Heart right ventricle (tissue), 16 donors: ENCODE data around the gene COL7A1. TPM values are rescaled to one million over a fixed set of nuclear protein-coding genes. Genes with fewer than 3 reads are reported as not detected.
A peak's percentile ranks its signal among the peaks of the same experiment; 100 is the strongest.

Source experiments
- ATAC-seq, 8 donors: fragments of 200-7000 bp; cut with Tn5 transposase; one replicate each; pipeline ENCODE4 v1.9.1; 2020; ENCODE audit warnings: mild to moderate bottlenecking in 8 of 8, moderate library complexity in 8 of 8, moderate number of reproducible peaks in 1 of 8
- DNase-seq, 2 donors: peaks; one replicate each; pipeline ENCODE4 v3.0.0-alpha.2; 2020
- H3K27ac ChIP-seq, 10 donors: fragments of 200-600 bp; sonication (generic) in 2 of 10; one replicate each; pipeline versions ENCODE4 v1.5.0 to v1.8.0; 2020 to 2022; ENCODE audit warnings: mild to moderate bottlenecking in 3 of 10
- H3K27me3 ChIP-seq, 7 donors: fragments of 200-600 bp; one replicate each; pipeline ENCODE4 v1.8.0; 2021 to 2022; ENCODE audit warnings: mild to moderate bottlenecking in 2 of 7
- H3K36me3 ChIP-seq, 9 donors: fragments of 200-600 bp; sonication (generic) in 1 of 9; one replicate each; pipeline versions ENCODE4 v1.5.0 to v1.8.0; 2020 to 2022; ENCODE audit warnings: mild to moderate bottlenecking in 2 of 9
- H3K4me1 ChIP-seq, 9 donors: fragments of 200-600 bp; sonication (generic) in 1 of 9; one replicate each; pipeline versions ENCODE4 v1.5.0 to v1.8.0; 2020 to 2022; ENCODE audit warnings: mild to moderate bottlenecking in 4 of 9
- H3K4me3 ChIP-seq, 10 donors: fragments of 200-600 bp; sonication (generic) in 2 of 10; one replicate each; pipeline versions ENCODE4 v1.5.0 to v1.8.0; 2020 to 2022; ENCODE audit warnings: mild to moderate bottlenecking in 7 of 10, moderate library complexity in 2 of 10
- H3K9me3 ChIP-seq, 11 donors: fragments of 200-600 bp in 10 of 11; sonication (generic) in 2 of 11; one replicate each; pipeline versions ENCODE4 v1.5.0 to v1.8.0; 2013 to 2022; ENCODE audit warnings: mild to moderate bottlenecking in 2 of 11, control low read depth in 1 of 11, moderate library complexity in 1 of 11
- WGBS, 2 donors: extraction: QIAGEN DNeasy Blood & Tissue Kit; methylation state at CpG; one replicate each; pipeline ENCODE4 v1.1.7; 2013; ENCODE audit warnings: inconsistent platforms in 1 of 2; 5-methylcytosine and 5-hydroxymethylcytosine counted together
- intact Hi-C, 10 donors: fragments of 100-400 bp; cut with DNase I; formaldehyde crosslinking; loops; one replicate each; pipeline versions ENCODE4 v1.11.1 to v1.14.2; 2022
- polyA plus RNA-seq, 2 donors: library from polyadenylated mRNA; stranded (reverse); fragments of 200-250 nt; gene quantifications; one replicate each; pipeline ENCODE4 v1.2.3, GENCODE V29; 2013
- total RNA-seq, 10 donors: library from RNA; stranded (reverse); fragmentation: NEBNext Ultra II Directional in 3 of 10; extraction: Animal tissue kit (Norgen Biotek cat#: 25700) in 3 of 10; gene quantifications; one replicate each; pipeline versions ENCODE4 v1.2.1 to v1.2.4, GENCODE V29; 2021 to 2023
- TF ChIP-seq, protein P1 (sequence below), 9 donors: fragments of 200-600 bp; sonication (generic) in 2 of 9; IDR thresholded peaks; one replicate each; pipeline versions ENCODE4 v1.5.0 to v1.8.0; 2021 to 2022; ENCODE audit warnings: antibody characterized with exemption in 9 of 9, mild to moderate bottlenecking in 5 of 9, moderate library complexity in 1 of 9
- donor health status: Arrhythmogenic right ventricular cardiomyopathy.
- donor health status: ischemic (EF 13 %, LVEDD 7.1; RV severe dilation, severe dysfunction).
- donor health status: healthy with polysubstance abuse.
- donor health status: DM: no; HTN: yes; CAD: no.
- donor health status: DM: no; HTN: no; CAD: no.
- donor health status: ischemic (EF 25% LVEDD 6.9; RV normal size, moderate dysfunction).
- donor health status: ischemic (EF 25% LVEDD 5.7; RV mildly dilated, moderate dysfunction).
- donor health status: healthy.
- donor health status: DM: yes; HTN: yes; CAD: no.
- donor health status: Ischemic cardiomyopathy.
- donor health status: ischemic (EF 35%, LVEDD 5.7; RV mildly dilated, moderate dysfunction).
- donor health status: nonischemic (EF 11% LVEDD 7.7; RV severe dilation, severe dysfunction).
- donor health status: DM: yes; HTN: yes; CAD: no.
- donor health status: PGD.
- donor health status: ischemic (EF 29% LVEDD 5.4; RV normal size, mild dysfunction).
- donor health status: nonischemic (EF 23%, LVEDD 6.1; RV moderate dilation, normal function).

The COL7A1 gene
- total and polyA plus RNA-seq, 12 donors: 6.1 to 63.5 (median 12.6) TPM

DNA sequence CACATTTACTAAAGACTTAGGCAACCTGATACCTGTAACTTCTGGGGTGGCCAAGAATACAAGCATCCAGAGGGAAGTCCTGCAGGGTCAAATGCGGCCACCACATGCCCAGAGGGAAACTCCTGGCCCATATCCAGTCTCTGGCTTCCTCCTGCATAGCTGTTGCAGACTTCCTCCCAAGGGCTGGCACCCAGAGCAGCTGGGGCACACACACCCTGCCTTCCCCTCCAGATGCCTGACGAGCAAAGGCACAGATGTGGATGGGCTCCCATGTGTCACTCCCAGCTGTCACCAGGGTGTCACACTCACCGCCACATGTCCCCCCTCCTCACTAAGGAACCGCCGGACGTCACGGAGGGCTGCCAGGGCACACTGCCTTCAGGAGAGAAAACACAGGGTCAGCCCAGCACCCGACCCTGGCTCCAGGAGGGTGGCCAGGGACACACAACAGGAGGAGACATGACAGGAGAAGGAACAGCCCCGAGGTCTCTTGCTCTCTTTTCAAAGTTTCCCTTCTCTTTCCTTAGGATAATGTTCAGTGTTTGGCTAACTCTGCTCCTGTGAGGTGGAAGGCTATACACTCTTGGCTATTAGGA is 51.8 kb downstream of the COL7A1 start:
- H3K4me3 ChIP-seq: no peak overlapping the region
- H3K27me3 ChIP-seq: no peaks in the 10 kb centered on the region
- no peaks in the 10 kb centered on the region for H3K9me3 ChIP-seq
- DNase-seq (peak; percentile 52 to 58), ATAC-seq (peak; percentile 67 to 89 (median 78))
- WGBS, 2 donors: 27 to 32% methylated on average over 9 of the region's 9 CpGs
- intact Hi-C loops: loop anchor here in 5 of 10 donors (5.0 to 10.0 kb wide), 2 partner anchors 86 to 269 kb away; no protein-coding TSS in a partner anchor
- peaks cover 0 to 44% (median 0%) of the 10 kb centered on the region in 9 donors for H3K36me3 ChIP-seq
- TF ChIP-seq, protein P1, sequence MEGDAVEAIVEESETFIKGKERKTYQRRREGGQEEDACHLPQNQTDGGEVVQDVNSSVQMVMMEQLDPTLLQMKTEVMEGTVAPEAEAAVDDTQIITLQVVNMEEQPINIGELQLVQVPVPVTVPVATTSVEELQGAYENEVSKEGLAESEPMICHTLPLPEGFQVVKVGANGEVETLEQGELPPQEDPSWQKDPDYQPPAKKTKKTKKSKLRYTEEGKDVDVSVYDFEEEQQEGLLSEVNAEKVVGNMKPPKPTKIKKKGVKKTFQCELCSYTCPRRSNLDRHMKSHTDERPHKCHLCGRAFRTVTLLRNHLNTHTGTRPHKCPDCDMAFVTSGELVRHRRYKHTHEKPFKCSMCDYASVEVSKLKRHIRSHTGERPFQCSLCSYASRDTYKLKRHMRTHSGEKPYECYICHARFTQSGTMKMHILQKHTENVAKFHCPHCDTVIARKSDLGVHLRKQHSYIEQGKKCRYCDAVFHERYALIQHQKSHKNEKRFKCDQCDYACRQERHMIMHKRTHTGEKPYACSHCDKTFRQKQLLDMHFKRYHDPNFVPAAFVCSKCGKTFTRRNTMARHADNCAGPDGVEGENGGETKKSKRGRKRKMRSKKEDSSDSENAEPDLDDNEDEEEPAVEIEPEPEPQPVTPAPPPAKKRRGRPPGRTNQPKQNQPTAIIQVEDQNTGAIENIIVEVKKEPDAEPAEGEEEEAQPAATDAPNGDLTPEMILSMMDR (IDR thresholded peaks at IDR 0.05): no peak
- H3K4me1 ChIP-seq: peaks cover 0 to 19% (median 4%) of the 10 kb centered on the region in 9 donors
- H3K27ac ChIP-seq: no peak overlapping the region

DNA sequence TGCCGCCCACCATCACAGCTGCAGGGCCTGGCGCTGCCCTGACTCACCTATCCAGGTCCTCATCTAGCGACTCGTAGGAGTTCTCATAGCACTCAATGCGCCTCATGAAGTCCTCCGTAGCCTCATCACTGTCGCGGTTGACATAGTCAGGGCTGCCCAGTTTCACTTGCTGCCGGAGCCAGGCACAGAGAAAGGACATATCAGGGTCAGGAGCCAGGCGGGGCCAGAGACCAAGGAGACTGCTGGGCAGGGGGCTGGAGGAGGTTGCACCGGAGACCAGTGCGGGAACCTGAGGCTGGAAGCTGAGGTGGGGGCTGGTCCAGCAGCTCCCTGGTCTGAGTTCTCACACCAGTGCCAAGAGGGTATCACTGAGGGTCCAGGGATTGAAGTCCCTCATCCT is 56.7 kb downstream of the COL7A1 start:
- peaks cover 0 to 65% (median 4%) of the 10 kb centered on the region in 9 donors for H3K36me3 ChIP-seq
- H3K27me3 ChIP-seq: no peaks in the 10 kb centered on the region
- TF ChIP-seq, protein P1 (IDR thresholded peaks at IDR 0.05): no peak
- no peak overlapping the region for H3K4me3 ChIP-seq
- ATAC-seq: no peak
- no peak overlapping the region for H3K27ac ChIP-seq
- H3K4me1 ChIP-seq: peaks cover 0 to 9% (median under 1%) of the 10 kb centered on the region in 9 donors
- no peak for DNase-seq
- intact Hi-C loops: no loop called here
- 95% methylated on average over 12 of the region's 12 CpGs for WGBS, 2 donors
- no peaks in the 10 kb centered on the region for H3K9me3 ChIP-seq

DNA sequence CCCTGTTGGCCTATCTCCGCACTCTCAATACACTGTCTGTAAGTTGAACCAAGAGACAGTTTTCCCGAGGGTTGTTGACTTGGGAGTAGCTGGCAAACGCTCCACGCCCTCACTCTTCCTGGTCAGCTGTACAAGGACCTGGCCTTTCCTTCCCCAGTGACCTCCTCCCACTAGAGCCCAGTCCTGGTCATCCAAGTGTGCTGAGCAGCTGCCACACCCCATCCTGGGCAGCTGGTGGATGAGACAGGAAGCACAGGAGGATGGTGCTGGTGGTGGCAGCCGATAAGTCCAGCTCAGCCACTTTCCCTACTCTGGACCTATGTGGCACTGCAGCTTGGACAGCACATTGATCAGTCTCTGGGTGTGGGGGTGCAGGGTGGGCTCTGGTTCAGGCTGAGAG is 58.3 kb downstream of the COL7A1 start:
- ATAC-seq (no peak), DNase-seq (no peak)
- no peaks in the 10 kb centered on the region for H3K27me3 ChIP-seq
- no peaks in the 10 kb centered on the region for H3K9me3 ChIP-seq
- H3K36me3 ChIP-seq: peaks cover 0 to 76% (median 4%) of the 10 kb centered on the region in 9 donors
- peaks cover 0 to 17% (median 0%) of the 10 kb centered on the region in 9 donors for H3K4me1 ChIP-seq
- H3K4me3 ChIP-seq: no peak overlapping the region
- TF ChIP-seq, protein P1 (IDR thresholded peaks at IDR 0.05): no peak
- WGBS, 2 donors: 68 to 76% methylated on average over 5 of the region's 5 CpGs
- intact Hi-C loops: no loop called here
- H3K27ac ChIP-seq: no peak overlapping the region

DNA sequence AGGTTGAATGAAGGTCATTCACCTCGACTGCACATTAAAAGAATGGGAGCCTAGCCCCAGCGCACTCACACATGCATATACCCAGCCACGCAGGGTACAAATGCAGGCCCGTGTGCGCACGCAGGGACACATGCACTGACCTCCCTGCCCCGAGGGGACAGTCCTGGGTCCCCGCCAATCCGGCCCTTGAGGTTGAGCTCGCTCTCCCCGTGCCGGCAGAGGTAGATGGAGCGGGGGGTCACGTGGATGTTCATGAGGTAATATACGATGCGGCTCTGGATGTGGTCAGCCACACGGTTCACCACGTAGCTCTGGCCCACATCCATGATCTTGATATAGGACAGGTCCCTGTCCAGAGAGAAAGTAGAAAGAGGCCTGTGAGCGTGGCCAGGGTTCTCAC is 59.0 kb downstream of the COL7A1 start:
- peaks cover 0 to 72% (median 4%) of the 10 kb centered on the region in 9 donors for H3K36me3 ChIP-seq
- 91 to 95% methylated on average over 19 of the region's 19 CpGs for WGBS, 2 donors
- peaks cover 0 to 21% (median 0%) of the 10 kb centered on the region in 9 donors for H3K4me1 ChIP-seq
- no peak overlapping the region for H3K27ac ChIP-seq
- no peak overlapping the region for H3K4me3 ChIP-seq
- H3K27me3 ChIP-seq: no peaks in the 10 kb centered on the region
- DNase-seq (no peak), ATAC-seq (no peak)
- no peaks in the 10 kb centered on the region for H3K9me3 ChIP-seq
- TF ChIP-seq, protein P1 (IDR thresholded peaks at IDR 0.05): no peak
- intact Hi-C loops: no loop called here
